ENCODE data around the gene ARL5C. TPM values are rescaled to one million over a fixed set of nuclear protein-coding genes. Genes with fewer than 3 reads are reported as not detected.

ARL5C gene
- total RNA-seq, 1 donor, result not detected

DNA sequence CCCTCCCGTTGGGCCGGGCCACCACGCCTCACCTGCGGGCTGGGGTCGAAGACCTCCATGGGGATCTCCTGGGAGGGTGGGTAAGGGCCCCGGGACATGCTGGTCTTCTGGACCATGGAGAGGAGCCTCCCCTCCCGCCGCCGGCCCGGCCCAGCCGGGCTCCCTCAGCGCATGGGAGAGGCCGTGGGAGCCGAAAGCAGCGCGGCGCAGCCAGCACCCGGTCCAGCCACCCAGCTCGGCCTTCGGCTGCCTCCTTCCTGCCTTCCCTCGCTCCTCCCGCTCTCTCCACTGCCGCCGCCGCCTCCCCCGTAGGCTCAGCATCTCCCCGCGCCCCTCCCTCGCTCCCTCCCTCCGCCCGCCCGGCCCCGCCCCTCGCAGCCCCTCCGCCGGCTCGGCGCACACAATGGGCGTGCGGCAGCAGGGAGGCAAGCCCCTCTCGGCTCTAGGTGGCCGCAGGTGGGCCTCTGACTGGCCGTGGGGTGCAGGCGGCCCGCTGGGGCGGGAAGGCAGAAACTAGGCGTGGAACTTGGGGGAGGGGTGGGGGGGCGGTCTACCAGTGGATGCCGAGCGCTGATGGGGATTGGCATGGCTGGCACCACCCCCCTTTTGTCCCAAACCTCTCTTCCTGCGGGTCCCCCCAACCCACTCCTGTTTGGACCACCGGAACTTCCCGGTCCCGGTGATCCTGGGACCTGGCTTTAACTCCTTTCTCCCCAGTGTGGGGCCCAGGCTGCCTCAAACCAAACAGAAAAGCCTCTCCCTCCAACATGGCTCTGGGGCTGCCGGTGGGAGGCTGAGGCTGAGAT, 31.6 kb upstream of the ARL5C start, which contains the start of gene CACNB1:
TSS of gene CACNB1 (minus strand) at position 290 of the 806 bp plus-strand sequence. CDS start at position 116, 174 bp downstream.
- H3K4me1 ChIP-seq (ENCODE audit: insufficient read depth, low read length), result peaks cover 50% of the 10 kb centered on the region
- no peaks in the 10 kb centered on the region for H3K27me3 ChIP-seq (ENCODE audit: insufficient read depth, low read length)
- peak within 1 kb of the TSS; percentile 52 for H3K4me3 ChIP-seq (ENCODE audit: low read length)

GRCh38 chr17:39196808-39197291, 30.9 kb upstream of the ARL5C start:
- H3K27me3 ChIP-seq (ENCODE audit: insufficient read depth, low read length), result no peaks in the 10 kb centered on the region
- H3K9me3 ChIP-seq (ENCODE audit: low read depth, low read length), result no peaks in the 10 kb centered on the region
- peak overlapping the region; percentile 52 for H3K4me3 ChIP-seq (ENCODE audit: low read length)
- H3K4me1 ChIP-seq (ENCODE audit: insufficient read depth, low read length), result peaks cover 45% of the 10 kb centered on the region

More for the DNA sequence above, 31.6 kb upstream of the ARL5C start, which contains the start of gene CACNB1:
- no peaks in the 10 kb centered on the region for H3K9me3 ChIP-seq (ENCODE audit: low read depth, low read length)

DNA sequence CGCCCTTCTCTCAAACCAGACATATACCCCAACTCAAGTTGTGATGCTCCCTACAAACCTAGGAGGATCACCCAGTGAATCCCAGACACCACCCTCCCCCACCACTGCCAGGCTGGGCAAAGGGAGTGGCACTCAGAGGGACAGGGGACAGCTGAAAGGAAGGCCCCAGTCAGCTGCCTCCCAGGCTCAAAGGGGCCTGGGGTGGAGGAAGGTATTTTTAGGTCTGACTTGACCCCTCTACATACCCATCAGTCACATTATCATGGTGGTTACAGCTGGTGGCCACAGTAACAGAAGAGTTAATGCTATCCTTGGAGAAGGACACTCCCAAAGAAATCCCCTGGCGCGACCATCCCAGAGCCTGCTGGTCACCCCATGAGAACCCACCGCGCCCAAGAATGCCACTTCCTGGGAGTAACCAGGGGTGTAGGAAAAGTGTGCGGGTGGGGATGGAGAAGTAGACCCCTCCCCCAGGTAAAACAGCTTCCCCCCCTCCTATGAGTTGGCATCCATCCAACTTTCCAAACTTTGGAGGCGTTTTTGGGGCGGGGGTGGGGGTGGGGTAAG, 30.4 kb upstream of the ARL5C start:
- Histone ChIP-seq H3K4me1 (ENCODE audit: insufficient read depth, low read length) (peaks cover 40% of the 10 kb centered on the region), H3K4me3 (ENCODE audit: low read length) (no peak overlapping the region), H3K9me3 (ENCODE audit: low read depth, low read length) (no peaks in the 10 kb centered on the region), H3K27me3 (ENCODE audit: insufficient read depth, low read length) (no peaks in the 10 kb centered on the region)

DNA sequence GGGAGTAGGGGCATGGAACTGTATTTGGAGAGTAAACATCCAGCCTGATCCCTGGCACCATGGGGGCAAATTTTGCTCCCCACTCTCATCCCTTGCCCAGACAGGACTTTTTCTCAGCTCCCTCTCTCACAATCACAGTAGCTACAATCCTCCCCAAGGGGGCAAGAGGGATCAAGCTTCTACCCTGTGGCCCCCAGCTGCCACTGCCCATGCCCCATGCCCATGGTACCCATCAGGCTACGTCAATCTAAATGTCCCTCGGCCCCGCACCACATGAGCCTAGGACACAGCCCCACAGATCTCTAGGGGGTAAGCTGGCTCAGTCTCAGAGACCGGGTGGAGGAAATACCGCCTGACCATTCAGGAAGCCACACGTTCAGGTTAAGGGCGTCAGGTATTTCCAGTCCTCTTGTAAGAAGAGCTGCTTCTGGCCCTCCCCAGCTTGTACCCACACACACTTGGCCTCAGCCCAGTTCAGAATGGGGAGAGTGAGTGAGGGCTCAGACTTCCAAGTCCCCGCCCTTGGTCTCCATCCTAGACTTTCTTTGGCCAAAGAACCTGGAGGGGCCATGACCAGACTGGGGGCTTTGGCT, 29.7 kb upstream of the ARL5C start:
- peaks cover 33% of the 10 kb centered on the region for H3K4me1 ChIP-seq (ENCODE audit: insufficient read depth, low read length)
- H3K4me3 ChIP-seq (ENCODE audit: low read length), result no peak overlapping the region
- H3K27me3 ChIP-seq (ENCODE audit: insufficient read depth, low read length), result no peaks in the 10 kb centered on the region
- no peaks in the 10 kb centered on the region for H3K9me3 ChIP-seq (ENCODE audit: low read depth, low read length)

- H3K9me3 ChIP-seq (ENCODE audit: low read depth, low read length), result no peaks in the 10 kb centered on the region
- no peaks in the 10 kb centered on the region for H3K27me3 ChIP-seq (ENCODE audit: insufficient read depth, low read length)
- no peak overlapping the region for H3K4me3 ChIP-seq (ENCODE audit: low read length)
- peaks cover 31% of the 10 kb centered on the region for H3K4me1 ChIP-seq (ENCODE audit: insufficient read depth, low read length)
Observed at GRCh38 chr17:39194985-39195524, 29.1 kb upstream of the ARL5C start.

GRCh38 chr17:39194089-39194984, 28.4 kb upstream of the ARL5C start:
- Histone ChIP-seq H3K4me1 (ENCODE audit: insufficient read depth, low read length) (peaks cover 27% of the 10 kb centered on the region), H3K27me3 (ENCODE audit: insufficient read depth, low read length) (no peaks in the 10 kb centered on the region), H3K9me3 (ENCODE audit: low read depth, low read length) (no peaks in the 10 kb centered on the region), H3K4me3 (ENCODE audit: low read length) (no peak overlapping the region)

GRCh38 chr17:39193346-39193745, 27.4 kb upstream of the ARL5C start:
- peaks cover 18% of the 10 kb centered on the region for H3K4me1 ChIP-seq (ENCODE audit: insufficient read depth, low read length)
- H3K9me3 ChIP-seq (ENCODE audit: low read depth, low read length), result no peaks in the 10 kb centered on the region
- no peaks in the 10 kb centered on the region for H3K27me3 ChIP-seq (ENCODE audit: insufficient read depth, low read length)
- H3K4me3 ChIP-seq (ENCODE audit: low read length), result no peak overlapping the region

- H3K9me3 ChIP-seq (ENCODE audit: low read depth, low read length), result no peaks in the 10 kb centered on the region
- no peak overlapping the region for H3K4me3 ChIP-seq (ENCODE audit: low read length)
- peaks cover 13% of the 10 kb centered on the region for H3K4me1 ChIP-seq (ENCODE audit: insufficient read depth, low read length)
- H3K27me3 ChIP-seq (ENCODE audit: insufficient read depth, low read length), result no peaks in the 10 kb centered on the region
Observed at GRCh38 chr17:39192901-39193300, 26.9 kb upstream of the ARL5C start.

GRCh38 chr17:39191750-39192510, 26.0 kb upstream of the ARL5C start:
- Histone ChIP-seq H3K9me3 (ENCODE audit: low read depth, low read length) (no peaks in the 10 kb centered on the region), H3K27me3 (ENCODE audit: insufficient read depth, low read length) (no peaks in the 10 kb centered on the region), H3K4me3 (ENCODE audit: low read length) (no peak overlapping the region), H3K4me1 (ENCODE audit: insufficient read depth, low read length) (peaks cover 11% of the 10 kb centered on the region)

DNA sequence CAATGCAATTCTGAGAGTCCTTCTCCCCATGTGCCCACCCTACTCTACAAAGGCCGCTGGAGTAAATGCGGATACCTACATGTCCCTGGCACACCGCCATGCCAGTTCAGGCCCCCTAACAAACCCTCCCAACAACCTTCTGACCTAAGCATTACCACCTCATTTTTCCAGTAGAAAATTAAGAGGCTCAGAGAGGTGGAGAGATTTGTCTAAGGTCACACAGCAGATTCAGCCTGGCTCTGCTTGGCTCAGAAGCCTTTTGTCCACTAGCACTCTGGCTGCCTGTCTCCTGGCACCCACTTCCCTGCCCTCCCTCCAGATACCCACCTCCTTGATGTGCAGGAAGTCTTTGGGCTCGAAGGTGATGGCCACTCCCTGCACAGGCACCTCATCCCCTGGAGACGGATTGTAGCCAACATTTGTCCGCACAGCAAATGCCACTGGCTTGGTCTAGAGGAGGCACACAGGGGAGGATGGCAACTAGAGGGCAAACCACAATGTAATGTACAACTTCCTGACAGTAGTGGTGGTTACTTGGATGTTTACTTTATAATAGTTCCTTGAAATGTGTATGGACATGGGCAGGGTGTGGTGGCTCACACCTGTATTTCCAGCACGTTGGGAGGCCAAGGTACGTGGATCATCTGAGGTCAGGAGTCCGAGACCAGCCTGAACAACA, 21.3 kb upstream of the ARL5C start:
- H3K27me3 ChIP-seq (ENCODE audit: insufficient read depth, low read length), result no peaks in the 10 kb centered on the region
- H3K4me1 ChIP-seq (ENCODE audit: insufficient read depth, low read length), result no peaks in the 10 kb centered on the region

GRCh38 chr17:39186481-39187002, 20.6 kb upstream of the ARL5C start:
- no peaks in the 10 kb centered on the region for H3K27me3 ChIP-seq (ENCODE audit: insufficient read depth, low read length)
- no peaks in the 10 kb centered on the region for H3K9me3 ChIP-seq (ENCODE audit: low read depth, low read length)
- H3K4me3 ChIP-seq (ENCODE audit: low read length), result no peak overlapping the region
- H3K4me1 ChIP-seq (ENCODE audit: insufficient read depth, low read length), result no peaks in the 10 kb centered on the region

More for the DNA sequence above, 21.3 kb upstream of the ARL5C start:
- no peak overlapping the region for H3K4me3 ChIP-seq (ENCODE audit: low read length)
- no peaks in the 10 kb centered on the region for H3K9me3 ChIP-seq (ENCODE audit: low read depth, low read length)

DNA sequence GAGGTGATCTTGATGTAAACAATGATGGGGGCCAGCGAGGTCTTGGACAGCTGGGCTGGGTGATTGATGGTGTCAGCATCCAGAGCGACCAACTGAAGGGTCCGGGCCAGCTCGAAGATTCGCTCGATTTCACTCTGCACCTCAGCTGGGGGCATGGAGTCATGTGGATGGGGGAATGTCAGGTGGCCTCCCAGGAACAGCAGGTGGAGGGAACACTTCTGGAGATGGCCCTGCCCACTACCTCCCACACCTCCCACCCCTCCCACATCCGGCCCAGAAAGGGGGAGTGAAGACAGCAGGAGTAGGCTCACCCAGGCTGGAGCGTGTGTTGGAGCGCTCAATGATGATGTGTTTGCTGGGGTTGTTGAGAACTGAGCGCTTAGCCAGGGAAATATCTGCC, 17.8 kb upstream of the ARL5C start:
- H3K9me3 ChIP-seq (ENCODE audit: low read depth, low read length), result no peaks in the 10 kb centered on the region
- H3K4me3 ChIP-seq (ENCODE audit: low read length), result no peak overlapping the region
- H3K27me3 ChIP-seq (ENCODE audit: insufficient read depth, low read length), result no peaks in the 10 kb centered on the region
- H3K4me1 ChIP-seq (ENCODE audit: insufficient read depth, low read length), result no peaks in the 10 kb centered on the region

- Histone ChIP-seq H3K4me1 (ENCODE audit: insufficient read depth, low read length) (no peaks in the 10 kb centered on the region), H3K9me3 (ENCODE audit: low read depth, low read length) (no peaks in the 10 kb centered on the region), H3K27me3 (ENCODE audit: insufficient read depth, low read length) (no peaks in the 10 kb centered on the region)
Observed at GRCh38 chr17:39183045-39183444, 17.1 kb upstream of the ARL5C start.

More at GRCh38 chr17:39183045-39183444, 17.1 kb upstream of the ARL5C start:
- no peak overlapping the region for H3K4me3 ChIP-seq (ENCODE audit: low read length)

Measured in mononuclear cell (primary cell).